Ishikawa (cell line): ENCODE data around the gene FSTL4.

Experiments
- CEBPB ChIP-seq: IDR thresholded peaks from 2 replicates; pipeline ENCODE4 v1.6.1; 2012
- CREB1 ChIP-seq: IDR thresholded peaks from 2 replicates; pipeline ENCODE4 v1.6.1; 2012; ENCODE audit warnings: low read depth
- EGR1 ChIP-seq: IDR thresholded peaks from 2 replicates; pipeline ENCODE4 v1.6.1; 2012
- EP300 ChIP-seq: IDR thresholded peaks from 2 replicates; pipeline ENCODE4 v1.6.1; 2012; ENCODE audit warnings: borderline replicate concordance
- FOXM1 ChIP-seq: IDR thresholded peaks from 2 replicates; pipeline ENCODE4 v1.6.1; 2012; ENCODE audit warnings: low read depth, borderline replicate concordance
- NFIC ChIP-seq: IDR thresholded peaks from 2 replicates; pipeline ENCODE4 v1.6.1; 2012
- REST ChIP-seq: IDR thresholded peaks from 2 replicates; pipeline ENCODE4 v1.6.1; 2012; ENCODE audit warnings: low read depth, mild to moderate bottlenecking
- TAF1 ChIP-seq: IDR thresholded peaks from 2 replicates; pipeline ENCODE4 v1.6.1; 2012; ENCODE audit warnings: low read depth, mild to moderate bottlenecking
- TCF12 ChIP-seq: IDR thresholded peaks from 2 replicates; pipeline ENCODE4 v1.6.1; 2012; ENCODE audit warnings: low read depth
- TEAD4 ChIP-seq: IDR thresholded peaks from 2 replicates; pipeline ENCODE4 v1.6.1; 2012
- YY1 ChIP-seq: IDR thresholded peaks from 2 replicates; pipeline ENCODE4 v1.6.1; 2012; ENCODE audit warnings: low read depth
- ZBTB7A ChIP-seq: IDR thresholded peaks from 2 replicates; pipeline ENCODE4 v1.6.1; 2012; ENCODE audit warnings: low read depth
- TF ChIP-seq, protein P1 (sequence below): IDR thresholded peaks from 2 replicates; pipeline ENCODE4 v1.6.1; 2012
- TF ChIP-seq, protein P2 (sequence below): IDR thresholded peaks from 2 replicates; pipeline ENCODE4 v1.6.1; 2012

- no peak for TF ChIP-seq YY1
- TF ChIP-seq TEAD4, result no peak
- peak; percentile 57; the same call in 1 of the 2 replicates for TF ChIP-seq REST
- TF ChIP-seq, protein P1, sequence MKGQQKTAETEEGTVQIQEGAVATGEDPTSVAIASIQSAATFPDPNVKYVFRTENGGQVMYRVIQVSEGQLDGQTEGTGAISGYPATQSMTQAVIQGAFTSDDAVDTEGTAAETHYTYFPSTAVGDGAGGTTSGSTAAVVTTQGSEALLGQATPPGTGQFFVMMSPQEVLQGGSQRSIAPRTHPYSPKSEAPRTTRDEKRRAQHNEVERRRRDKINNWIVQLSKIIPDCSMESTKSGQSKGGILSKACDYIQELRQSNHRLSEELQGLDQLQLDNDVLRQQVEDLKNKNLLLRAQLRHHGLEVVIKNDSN, result no peak
- no peak for TF ChIP-seq FOXM1
- TF ChIP-seq CEBPB, result no peak
- TF ChIP-seq CREB1, result no peak
- no peak for TF ChIP-seq EP300
- TF ChIP-seq TCF12, result no peak
- no peak for TF ChIP-seq EGR1
- TF ChIP-seq ZBTB7A, result no peak
- TF ChIP-seq TAF1, result no peak
- TF ChIP-seq, protein P2, sequence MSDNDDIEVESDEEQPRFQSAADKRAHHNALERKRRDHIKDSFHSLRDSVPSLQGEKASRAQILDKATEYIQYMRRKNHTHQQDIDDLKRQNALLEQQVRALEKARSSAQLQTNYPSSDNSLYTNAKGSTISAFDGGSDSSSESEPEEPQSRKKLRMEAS, result no peak
- no peak for TF ChIP-seq NFIC
Measured at GRCh38 chr5:133353741-133354140, 258.6 kb downstream of the FSTL4 start.
